Loucy (cell line): ENCODE results near the gene FOXK1.
"Not testable (repeated sequence)": the region's sequence is repeated elsewhere in the genome, so short reads cannot be mapped to it uniquely, and the experiment has no call there.

ENCODE experiments used
- H2AFZ ChIP-seq: fragments of 200-600 bp; sonication (generic); 2 replicates; pipeline ENCODE4 v1.6.0; 2016; ENCODE audit warnings: antibody characterized with exemption, mild to moderate bottlenecking, low read length, moderate library complexity
- H3F3A ChIP-seq: fragments of 200-600 bp; 2 replicates; pipeline ENCODE4 v1.6.0; 2016; ENCODE audit warnings: antibody characterized with exemption, low read depth, mild to moderate bottlenecking
- H3K27me3 ChIP-seq: fragments of 200-600 bp; sonication (generic); 2 replicates; pipeline ENCODE4 v1.6.1; 2014; ENCODE audit warnings: low read length, mild to moderate bottlenecking; ENCODE audit not compliant: insufficient read depth, poor library complexity, severe bottlenecking
- H3K36me3 ChIP-seq: fragments of 200-600 bp; sonication (generic); 2 replicates; pipeline ENCODE4 v1.6.1; 2016; ENCODE audit warnings: low read length; ENCODE audit not compliant: insufficient read depth
- H3K4me1 ChIP-seq: fragments of 200-600 bp; sonication (generic); 2 replicates; pipeline ENCODE4 v1.5.1; 2014; ENCODE audit warnings: low read length, mild to moderate bottlenecking; ENCODE audit not compliant: insufficient read depth, poor library complexity, severe bottlenecking
- H3K4me2 ChIP-seq: fragments of 200-600 bp; sonication (generic); 2 replicates; pipeline ENCODE4 v1.6.0; 2014; ENCODE audit warnings: antibody characterized with exemption, low read length, low read depth, mild to moderate bottlenecking; ENCODE audit not compliant: poor library complexity, severe bottlenecking
- H3K4me3 ChIP-seq: fragments of 200-600 bp; sonication (generic); 2 replicates; pipeline ENCODE4 v1.5.1; 2014; ENCODE audit warnings: low read length, mild to moderate bottlenecking, mixed read lengths; ENCODE audit not compliant: poor library complexity, severe bottlenecking
- H3K79me2 ChIP-seq: fragments of 200-600 bp; sonication (generic); 2 replicates; pipeline ENCODE4 v1.6.1; 2014; ENCODE audit warnings: low read length; ENCODE audit not compliant: insufficient read depth
- H3K9ac ChIP-seq: fragments of 200-600 bp; sonication (generic); 2 replicates; pipeline ENCODE4 v1.6.0; 2014; ENCODE audit warnings: mild to moderate bottlenecking, low read depth, low read length, moderate library complexity; ENCODE audit not compliant: poor library complexity, severe bottlenecking
- H3K9me2 ChIP-seq: fragments of 200-600 bp; sonication (generic); replicated peaks from 2 replicates; pipeline ENCODE4 v1.6.1; 2016; ENCODE audit warnings: low read depth, low read length, mixed read lengths
- H3K9me3 ChIP-seq: fragments of 200-600 bp; sonication (generic); 2 replicates; pipeline ENCODE4 v1.6.1; 2014; ENCODE audit warnings: mild to moderate bottlenecking, antibody characterized with exemption, low read length, low read depth; ENCODE audit not compliant: insufficient read depth
- H4K20me1 ChIP-seq: fragments of 200-600 bp; sonication (generic); 2 replicates; pipeline ENCODE4 v1.6.0; 2014; ENCODE audit warnings: antibody characterized with exemption, low read length, mild to moderate bottlenecking; ENCODE audit not compliant: insufficient read depth, poor library complexity, severe bottlenecking
- EZH2phosphoT487 ChIP-seq: fragments of 200-600 bp; IDR thresholded peaks from 2 replicates; pipeline ENCODE4 v1.6.1; 2018; ENCODE audit warnings: antibody characterized with exemption, mild to moderate bottlenecking, moderate library complexity, borderline replicate concordance
- TF ChIP-seq, protein P1 (sequence below): fragments of 200-600 bp; sonication (generic); conservative IDR thresholded peaks from 2 replicates; pipeline ENCODE4 v1.5.1; 2014; ENCODE audit warnings: mild to moderate bottlenecking, antibody characterized with exemption, low read length

The FOXK1 gene

DNA sequence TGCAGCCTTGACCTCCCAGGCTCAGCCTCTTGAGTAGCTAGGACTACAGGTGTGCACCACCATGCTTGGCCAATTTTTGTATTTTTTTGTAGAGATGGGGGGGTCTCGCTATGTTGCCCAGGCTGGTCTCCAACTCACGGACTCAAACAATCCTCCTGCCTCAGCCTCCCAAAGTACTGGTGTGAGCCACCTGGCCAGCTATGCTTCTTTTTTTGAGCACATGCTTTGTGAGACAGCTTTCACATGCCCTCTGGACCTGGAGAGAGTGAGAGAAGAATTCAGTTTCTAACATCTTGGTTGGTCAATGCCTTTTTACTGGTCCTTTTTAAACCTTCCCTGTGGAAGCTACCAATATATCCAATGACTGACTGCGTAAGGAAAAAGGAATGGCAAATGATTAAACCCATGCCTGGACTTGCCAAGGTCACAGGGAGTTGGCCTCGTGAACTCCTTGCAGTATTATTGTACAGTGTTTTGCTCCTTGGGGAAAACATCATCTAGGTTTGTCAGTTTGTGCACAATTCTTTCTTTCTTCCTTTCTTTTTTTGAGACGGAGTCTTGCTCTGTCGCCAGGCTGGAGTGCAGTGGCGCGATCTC lies 6.2 kb upstream of the FOXK1 start:
- Histone ChIP-seq H4K20me1 (no peaks in the 10 kb centered on the region), H3K36me3 (no peaks in the 10 kb centered on the region), H3K9me2 (no peaks in the 10 kb centered on the region), H3K4me3 (no peak overlapping the region), H3F3A (no peaks in the 10 kb centered on the region), H3K4me2 (no peak overlapping the region), H3K4me1 (no peaks in the 10 kb centered on the region), H3K9ac (no peak overlapping the region), H3K27me3 (no peaks in the 10 kb centered on the region), H3K9me3 (no peaks in the 10 kb centered on the region), H3K79me2 (no peaks in the 10 kb centered on the region), H2AFZ (no peak overlapping the region)
- no peak for TF ChIP-seq EZH2phosphoT487

DNA sequence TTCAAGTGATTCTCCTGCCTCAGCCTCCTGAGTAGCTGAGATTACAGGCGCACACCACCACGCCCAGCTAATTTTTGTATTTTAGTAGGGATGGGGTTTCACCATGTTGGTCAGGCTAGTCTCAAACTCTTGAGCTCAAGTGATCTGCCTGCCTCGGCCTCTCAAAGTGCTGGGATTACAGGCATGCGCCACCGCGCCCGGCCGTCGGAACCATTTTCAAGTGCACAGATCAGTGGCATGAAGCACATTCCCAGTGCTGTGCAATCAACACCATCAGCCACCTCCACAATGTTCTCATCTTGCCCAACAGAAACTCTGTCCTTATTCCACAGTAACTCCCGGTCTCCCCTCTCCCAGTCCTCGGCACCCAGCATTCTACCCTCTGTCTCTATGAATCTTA lies 4.6 kb upstream of the FOXK1 start:
- H3K36me3 ChIP-seq, H3K79me2 ChIP-seq, H3K4me1 ChIP-seq, H4K20me1 ChIP-seq, H3K9ac ChIP-seq, H3F3A ChIP-seq, H3K4me3 ChIP-seq, H3K9me2 ChIP-seq, H3K4me2 ChIP-seq, H2AFZ ChIP-seq, H3K9me3 ChIP-seq, H3K27me3 ChIP-seq: not testable (repeated sequence)

DNA sequence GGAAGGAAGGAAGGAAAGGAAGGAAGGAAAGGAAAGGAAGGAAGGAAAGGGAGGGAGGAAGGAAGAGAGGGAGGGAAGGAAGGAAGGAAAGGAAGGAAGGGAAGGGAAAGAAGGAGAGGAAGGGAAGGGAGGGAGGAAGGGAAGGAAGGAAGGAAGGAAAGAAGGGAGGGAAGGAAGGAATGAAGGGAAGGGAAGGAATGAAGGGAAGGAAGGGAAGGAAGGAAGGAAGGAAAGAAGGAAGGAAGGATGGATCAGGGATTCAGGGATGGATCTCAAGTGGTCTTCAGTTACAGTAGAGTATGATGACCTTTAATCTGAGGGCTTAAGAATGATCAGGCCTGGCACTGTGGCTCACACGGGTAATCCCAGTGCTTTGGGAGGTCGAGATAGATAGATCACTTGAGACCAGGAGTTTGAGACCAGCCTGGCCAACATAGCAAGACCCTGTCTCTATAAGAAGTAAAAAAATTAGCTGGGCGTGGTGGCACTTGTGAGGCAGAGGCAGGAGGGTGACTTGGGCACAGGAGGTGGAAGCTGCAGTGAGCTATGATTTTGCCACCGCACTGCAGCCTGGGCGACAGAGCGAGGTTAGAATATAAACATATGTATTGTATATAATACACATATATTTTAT lies 760 bp upstream of the FOXK1 start:
- peak overlapping the region; percentile 95 for H2AFZ ChIP-seq
- peak overlapping the region; percentile 77 for H3K4me2 ChIP-seq

DNA sequence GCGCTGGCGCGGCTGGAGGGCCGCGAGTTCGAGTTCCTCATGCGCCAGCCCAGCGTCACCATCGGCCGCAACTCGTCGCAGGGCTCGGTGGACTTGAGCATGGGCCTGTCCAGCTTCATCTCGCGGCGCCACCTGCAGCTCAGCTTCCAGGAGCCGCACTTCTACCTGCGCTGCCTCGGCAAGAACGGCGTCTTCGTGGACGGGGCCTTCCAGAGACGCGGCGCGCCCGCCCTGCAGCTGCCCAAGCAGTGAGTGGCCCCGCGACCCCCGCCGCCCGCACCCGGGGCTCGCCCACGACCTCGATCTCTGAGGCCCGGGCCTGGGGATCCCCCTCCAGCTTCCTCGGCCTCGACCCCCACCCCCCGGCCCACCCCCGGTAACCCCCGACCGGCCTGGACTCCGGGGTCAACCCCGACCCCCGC lies 537 bp downstream of the FOXK1 start:
- TF ChIP-seq, protein P1, sequence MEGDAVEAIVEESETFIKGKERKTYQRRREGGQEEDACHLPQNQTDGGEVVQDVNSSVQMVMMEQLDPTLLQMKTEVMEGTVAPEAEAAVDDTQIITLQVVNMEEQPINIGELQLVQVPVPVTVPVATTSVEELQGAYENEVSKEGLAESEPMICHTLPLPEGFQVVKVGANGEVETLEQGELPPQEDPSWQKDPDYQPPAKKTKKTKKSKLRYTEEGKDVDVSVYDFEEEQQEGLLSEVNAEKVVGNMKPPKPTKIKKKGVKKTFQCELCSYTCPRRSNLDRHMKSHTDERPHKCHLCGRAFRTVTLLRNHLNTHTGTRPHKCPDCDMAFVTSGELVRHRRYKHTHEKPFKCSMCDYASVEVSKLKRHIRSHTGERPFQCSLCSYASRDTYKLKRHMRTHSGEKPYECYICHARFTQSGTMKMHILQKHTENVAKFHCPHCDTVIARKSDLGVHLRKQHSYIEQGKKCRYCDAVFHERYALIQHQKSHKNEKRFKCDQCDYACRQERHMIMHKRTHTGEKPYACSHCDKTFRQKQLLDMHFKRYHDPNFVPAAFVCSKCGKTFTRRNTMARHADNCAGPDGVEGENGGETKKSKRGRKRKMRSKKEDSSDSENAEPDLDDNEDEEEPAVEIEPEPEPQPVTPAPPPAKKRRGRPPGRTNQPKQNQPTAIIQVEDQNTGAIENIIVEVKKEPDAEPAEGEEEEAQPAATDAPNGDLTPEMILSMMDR, result no peak
- no peak for TF ChIP-seq EZH2phosphoT487
- H3K27me3 ChIP-seq, result no peaks in the 10 kb centered on the region
- H3K4me2 ChIP-seq, result peak overlapping the region; percentile 99
- H3K79me2 ChIP-seq, result peaks cover 53% of the 10 kb centered on the region
- 0 out of 2 replicates have a peak overlapping the region, but pooled peaks have one; percentile 43 for H2AFZ ChIP-seq
- H3K9ac ChIP-seq, result peak overlapping the region; percentile 96
- H3K36me3 ChIP-seq, result no peaks in the 10 kb centered on the region
- H3K9me2 ChIP-seq, result no peaks in the 10 kb centered on the region
- peak overlapping the region; percentile 97 for H3K4me3 ChIP-seq
- peaks cover 38% of the 10 kb centered on the region for H4K20me1 ChIP-seq
- H3K9me3 ChIP-seq, result no peaks in the 10 kb centered on the region
- peaks cover 26% of the 10 kb centered on the region for H3K4me1 ChIP-seq
- H3F3A ChIP-seq, result no peaks in the 10 kb centered on the region

More for the DNA sequence above, 760 bp upstream of the FOXK1 start:
- Histone ChIP-seq H4K20me1 (peaks cover 30% of the 10 kb centered on the region), H3K4me1 (peaks cover 24% of the 10 kb centered on the region), H3K79me2 (peaks cover 40% of the 10 kb centered on the region), H3K4me3 (peak overlapping the region; percentile 77), H3F3A (no peaks in the 10 kb centered on the region), H3K9me3 (no peaks in the 10 kb centered on the region), H3K9me2 (no peaks in the 10 kb centered on the region), H3K9ac (peak overlapping the region; percentile 70), H3K36me3 (no peaks in the 10 kb centered on the region), H3K27me3 (no peaks in the 10 kb centered on the region)
- TF ChIP-seq, protein P1, result no peak
- no peak for TF ChIP-seq EZH2phosphoT487
